HCT116 (cell line): ENCODE results near the gene RAI14. TPM values are rescaled to one million over a fixed set of nuclear protein-coding genes. Genes with fewer than 3 reads are reported as not detected.

Experiments
- ATAC-seq: fragments of 200-7000 bp; cut with Tn5 transposase; 2 replicates; pipeline ENCODE4 v1.9.1; 2020; ENCODE audit warnings: mild to moderate bottlenecking, moderate library complexity
- BruUV-seq: library from RNA; stranded (reverse); fragments of 400-500 nt; replicated peaks from 2 replicates; lab custom pipeline; 2021; lab: Mats Ljungman, UMichigan
- CTCF ChIA-PET: fragments of 300-600 bp; sonication (Branson Sonifier 250); formaldehyde crosslinking; loops from one replicate; lab custom pipeline; 2021; ENCODE audit warnings: antibody characterized with exemption; lab: Charles Lee
- POLR2A ChIA-PET: fragments of 300-600, 350-600 bp; sonication (Branson Sonifier 250); formaldehyde crosslinking; loops from one replicate; lab custom pipeline; 2021; ENCODE audit warnings: antibody characterized with exemption; lab: Charles Lee
- RAD21 ChIA-PET, 2 experiments: fragments of 300-600 bp; sonication (Branson Sonifier 250); formaldehyde crosslinking; loops; one replicate each; lab custom pipeline; 2023; ENCODE audit warnings: low total read pairs in 2 of 2; ENCODE audit not compliant: uncharacterized antibody in 2 of 2, unreplicated experiment in 2 of 2, low non-redundant PET in 1 of 2; lab: Charles Lee
- DNase-seq: peaks from one replicate; pipeline ENCODE4 v3.0.0-alpha.2; 2010; ENCODE audit warnings: low read depth, low spot score
- H2AFZ ChIP-seq: fragments of 200-600 bp; shearing (Covaris generic), sonication (generic); 2 replicates; pipeline ENCODE4 v1.6.1; 2017; ENCODE audit warnings: low read depth, mixed run types, mixed read lengths, antibody characterized with exemption, low read length; ENCODE audit not compliant: poor library complexity, severe bottlenecking
- H3K27ac ChIP-seq: 2 replicates; pipeline ENCODE4 v1.5.1; 2012; ENCODE audit warnings: low read depth, low read length
- H3K27me3 ChIP-seq: fragments of 200-600 bp; sonication (generic); 2 replicates; pipeline ENCODE4 v1.6.1; 2016; ENCODE audit warnings: mixed run types, low read length, mixed read lengths; ENCODE audit not compliant: insufficient read depth
- H3K36me3 ChIP-seq, 2 experiments: fragments of 200-500 bp in 1 of 2; fragments of 200-600 bp in 1 of 2; sonication (Bioruptor generic) in 1 of 2; sonication (generic) in 1 of 2; 2 replicates each; pipeline versions ENCODE4 v1.5.1 to v1.6.1; 2014 to 2016; ENCODE audit warnings: low read length in 2 of 2, inconsistent platforms in 1 of 2, mixed read lengths in 1 of 2, mixed run types in 1 of 2; ENCODE audit not compliant: insufficient read depth in 2 of 2, control insufficient read depth in 1 of 2
- H3K4me1 ChIP-seq, 2 experiments: fragments of 200-600 bp in 1 of 2; sonication (generic) in 1 of 2; 2 replicates each; pipeline versions ENCODE4 v1.5.1 to v1.6.1; 2012 to 2017; ENCODE audit warnings: low read length in 2 of 2, inconsistent platforms in 1 of 2, mild to moderate bottlenecking in 1 of 2, mixed read lengths in 1 of 2, mixed run types in 1 of 2, moderate library complexity in 1 of 2; ENCODE audit not compliant: insufficient read depth in 2 of 2, control insufficient read depth in 1 of 2
- H3K4me2 ChIP-seq: fragments of 200-600 bp; sonication (generic); 2 replicates; pipeline ENCODE4 v1.6.1; 2017; ENCODE audit warnings: mixed run types, low read length, mixed read lengths
- H3K4me3 ChIP-seq, 2 experiments: fragments of 200-600 bp in 1 of 2; sonication (generic) in 1 of 2; replicated peaks in 1 of 2; 2 replicates each; pipeline ENCODE4 v1.5.1; 2011 to 2016; ENCODE audit warnings: low read length in 2 of 2, control low read depth in 1 of 2, low read depth in 1 of 2, mild to moderate bottlenecking in 1 of 2, mixed read lengths in 1 of 2, mixed run types in 1 of 2
- H3K79me2 ChIP-seq: fragments of 200-600 bp; sonication (generic); 2 replicates; pipeline ENCODE4 v1.6.1; 2017; ENCODE audit warnings: mild to moderate bottlenecking, mixed run types, low read length, moderate library complexity, mixed read lengths; ENCODE audit not compliant: insufficient read depth
- H3K9ac ChIP-seq: fragments of 200-600 bp; sonication (generic); 2 replicates; pipeline ENCODE4 v1.6.1; 2016; ENCODE audit warnings: low read length, mixed read lengths
- H3K9me2 ChIP-seq: fragments of 200-600 bp; sonication (generic), shearing (Covaris generic); 2 replicates; pipeline ENCODE4 v1.6.1; 2017; ENCODE audit warnings: mixed run types, mild to moderate bottlenecking, moderate library complexity; ENCODE audit not compliant: insufficient read depth
- H3K9me3 ChIP-seq, 2 experiments: fragments of 200-500 bp in 1 of 2; fragments of 200-600 bp in 1 of 2; sonication (Bioruptor generic) in 1 of 2; sonication (generic) in 1 of 2; 2 replicates each; pipeline ENCODE4 v1.6.1; 2014 to 2017; ENCODE audit warnings: low read length in 2 of 2, mixed read lengths in 2 of 2, inconsistent platforms in 1 of 2, low read depth in 1 of 2, mild to moderate bottlenecking in 1 of 2, mixed run types in 1 of 2, moderate library complexity in 1 of 2; ENCODE audit not compliant: control insufficient read depth in 1 of 2, insufficient read depth in 1 of 2
- H4K20me1 ChIP-seq: fragments of 200-600 bp; sonication (generic), shearing (Covaris generic); 2 replicates; pipeline ENCODE4 v1.6.1; 2017; ENCODE audit warnings: mixed run types, mild to moderate bottlenecking, moderate library complexity; ENCODE audit not compliant: insufficient read depth
- CBX3 ChIP-seq: IDR thresholded peaks from 2 replicates; pipeline ENCODE4 v1.6.1; 2012; ENCODE audit warnings: low read depth
- CEBPB ChIP-seq: IDR thresholded peaks from 2 replicates; pipeline ENCODE4 v1.6.1; 2012; ENCODE audit warnings: low read depth
- EGR1 ChIP-seq: IDR thresholded peaks from 2 replicates; pipeline ENCODE4 v1.6.1; 2012; ENCODE audit warnings: low read depth
- POLR2A ChIP-seq: IDR thresholded peaks from 2 replicates; pipeline ENCODE4 v1.7.0; 2011; ENCODE audit warnings: borderline replicate concordance; ENCODE audit not compliant: insufficient read depth, insufficient read length; ENCODE audit errors: extremely low read depth
- RAD21 ChIP-seq: IDR thresholded peaks from 2 replicates; pipeline ENCODE4 v1.6.1; 2012; ENCODE audit warnings: low read depth, mild to moderate bottlenecking
- SRF ChIP-seq: IDR thresholded peaks from 2 replicates; pipeline ENCODE4 v1.6.1; 2012; ENCODE audit warnings: low read depth
- TCF7L2 ChIP-seq: IDR thresholded peaks from 2 replicates; pipeline ENCODE4 v1.7.0; 2011; ENCODE audit warnings: borderline replicate concordance, inconsistent platforms; ENCODE audit not compliant: insufficient read depth, insufficient read length; ENCODE audit errors: extremely low read depth
- YY1 ChIP-seq: IDR thresholded peaks from 2 replicates; pipeline ENCODE4 v1.6.1; 2011; ENCODE audit warnings: low read length, low read depth, moderate library complexity, mild to moderate bottlenecking; ENCODE audit not compliant: insufficient replicate concordance; ENCODE audit errors: extremely low read depth
- ZBTB33 ChIP-seq: IDR thresholded peaks from 2 replicates; pipeline ENCODE4 v1.6.1; 2011; ENCODE audit warnings: mild to moderate bottlenecking, low read length, moderate library complexity; ENCODE audit not compliant: insufficient replicate concordance; ENCODE audit errors: extremely low read depth
- intact Hi-C: fragments of 100-400 bp; cut with micrococcal nuclease; formaldehyde crosslinking; loops from 2 replicates; pipeline ENCODE4 v1.10.0; 2022
- total RNA-seq: library from RNA; stranded (reverse); gene quantifications from one replicate; pipeline ENCODE4 v1.2.1, GENCODE V29; 2021; ENCODE audit not compliant: unreplicated experiment

Gene RAI14
- total RNA-seq, 1 experiment from 2014 or later, result 47.9 TPM

- Histone ChIP-seq H3K4me3 (no peak overlapping the region), H4K20me1 (no peaks in the 10 kb centered on the region), H3K9me3 (no peaks in the 10 kb centered on the region), H3K79me2 (no peaks in the 10 kb centered on the region), H3K9me2 (no peaks in the 10 kb centered on the region), H3K4me1 (no peaks in the 10 kb centered on the region), H3K9ac (no peak overlapping the region), H3K27me3 (no peaks in the 10 kb centered on the region), H3K36me3 (no peaks in the 10 kb centered on the region; a peak in 1 of 4 replicates), H3K27ac (no peak overlapping the region), H3K4me2 (no peak overlapping the region), H2AFZ (no peak overlapping the region)
- ChIA-PET RAD21 (no interaction called here), CTCF (no interaction called here), POLR2A (no interaction called here)
- BruUV-seq, result no TSS peak
- DNase-seq (no peak), ATAC-seq (no peak)
- intact Hi-C loops, result no loop called here
- TF ChIP-seq YY1 (no peak), EGR1 (no peak), SRF (no peak), CEBPB (no peak)
Measured at GRCh38 chr5:34857161-34857560, 201.0 kb downstream of the RAI14 start.

GRCh38 chr5:34857894-34858293 lies 201.8 kb downstream of the RAI14 start:
- no peaks in the 10 kb centered on the region; a peak in 1 of 4 replicates for H3K36me3 ChIP-seq
- no peak overlapping the region for H3K27ac ChIP-seq
- ChIA-PET POLR2A (no interaction called here), CTCF (no interaction called here), RAD21 (no interaction called here)
- no peaks in the 10 kb centered on the region for H3K27me3 ChIP-seq
- H3K9me2 ChIP-seq, result no peaks in the 10 kb centered on the region
- no peak overlapping the region for H3K4me3 ChIP-seq
- H3K9me3 ChIP-seq, result no peaks in the 10 kb centered on the region
- no TSS peak for BruUV-seq
- intact Hi-C loops, result no loop called here
- no peak overlapping the region for H3K9ac ChIP-seq
- TF ChIP-seq CEBPB (no peak), YY1 (no peak), POLR2A (no peak), CBX3 (no peak), TCF7L2 (no peak), RAD21 (no peak), ZBTB33 (no peak)
- no peaks in the 10 kb centered on the region for H4K20me1 ChIP-seq
- no peak overlapping the region for H2AFZ ChIP-seq
- H3K4me1 ChIP-seq, result no peaks in the 10 kb centered on the region
- no peak for DNase-seq
- no peaks in the 10 kb centered on the region for H3K79me2 ChIP-seq
- ATAC-seq, result no peak
- H3K4me2 ChIP-seq, result no peak overlapping the region
